ENCODE measurements around the gene SULF2.

The SULF2 gene

DNA sequence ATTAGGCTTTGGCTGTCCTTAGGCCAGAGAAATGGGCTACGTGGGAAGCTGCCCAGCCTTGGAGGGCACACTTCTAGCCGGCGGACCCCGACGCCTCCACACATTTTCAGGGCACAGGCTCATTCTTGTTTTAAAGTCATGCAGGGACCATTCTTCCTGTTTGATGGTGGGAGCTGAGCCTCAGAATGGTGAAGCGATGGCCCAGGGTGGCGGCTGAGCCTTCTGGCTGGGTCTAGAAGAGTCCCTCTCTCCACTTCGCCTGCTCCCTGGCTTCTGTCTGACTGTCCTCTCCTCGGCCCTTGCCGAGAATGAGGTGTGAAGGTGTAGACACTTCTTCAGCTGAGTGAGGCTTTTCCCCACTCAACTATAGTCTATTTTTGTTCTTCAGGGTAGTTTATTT is 114.4 kb downstream of the SULF2 start:
- no peak for TF ChIP-seq ZFX (IDR thresholded peaks at IDR 0.05)
- TF ChIP-seq, protein P1, sequence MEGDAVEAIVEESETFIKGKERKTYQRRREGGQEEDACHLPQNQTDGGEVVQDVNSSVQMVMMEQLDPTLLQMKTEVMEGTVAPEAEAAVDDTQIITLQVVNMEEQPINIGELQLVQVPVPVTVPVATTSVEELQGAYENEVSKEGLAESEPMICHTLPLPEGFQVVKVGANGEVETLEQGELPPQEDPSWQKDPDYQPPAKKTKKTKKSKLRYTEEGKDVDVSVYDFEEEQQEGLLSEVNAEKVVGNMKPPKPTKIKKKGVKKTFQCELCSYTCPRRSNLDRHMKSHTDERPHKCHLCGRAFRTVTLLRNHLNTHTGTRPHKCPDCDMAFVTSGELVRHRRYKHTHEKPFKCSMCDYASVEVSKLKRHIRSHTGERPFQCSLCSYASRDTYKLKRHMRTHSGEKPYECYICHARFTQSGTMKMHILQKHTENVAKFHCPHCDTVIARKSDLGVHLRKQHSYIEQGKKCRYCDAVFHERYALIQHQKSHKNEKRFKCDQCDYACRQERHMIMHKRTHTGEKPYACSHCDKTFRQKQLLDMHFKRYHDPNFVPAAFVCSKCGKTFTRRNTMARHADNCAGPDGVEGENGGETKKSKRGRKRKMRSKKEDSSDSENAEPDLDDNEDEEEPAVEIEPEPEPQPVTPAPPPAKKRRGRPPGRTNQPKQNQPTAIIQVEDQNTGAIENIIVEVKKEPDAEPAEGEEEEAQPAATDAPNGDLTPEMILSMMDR (conservative IDR thresholded peaks at IDR 0.05) = no peak
- H3K27ac ChIP-seq = no peak overlapping the region

DNA sequence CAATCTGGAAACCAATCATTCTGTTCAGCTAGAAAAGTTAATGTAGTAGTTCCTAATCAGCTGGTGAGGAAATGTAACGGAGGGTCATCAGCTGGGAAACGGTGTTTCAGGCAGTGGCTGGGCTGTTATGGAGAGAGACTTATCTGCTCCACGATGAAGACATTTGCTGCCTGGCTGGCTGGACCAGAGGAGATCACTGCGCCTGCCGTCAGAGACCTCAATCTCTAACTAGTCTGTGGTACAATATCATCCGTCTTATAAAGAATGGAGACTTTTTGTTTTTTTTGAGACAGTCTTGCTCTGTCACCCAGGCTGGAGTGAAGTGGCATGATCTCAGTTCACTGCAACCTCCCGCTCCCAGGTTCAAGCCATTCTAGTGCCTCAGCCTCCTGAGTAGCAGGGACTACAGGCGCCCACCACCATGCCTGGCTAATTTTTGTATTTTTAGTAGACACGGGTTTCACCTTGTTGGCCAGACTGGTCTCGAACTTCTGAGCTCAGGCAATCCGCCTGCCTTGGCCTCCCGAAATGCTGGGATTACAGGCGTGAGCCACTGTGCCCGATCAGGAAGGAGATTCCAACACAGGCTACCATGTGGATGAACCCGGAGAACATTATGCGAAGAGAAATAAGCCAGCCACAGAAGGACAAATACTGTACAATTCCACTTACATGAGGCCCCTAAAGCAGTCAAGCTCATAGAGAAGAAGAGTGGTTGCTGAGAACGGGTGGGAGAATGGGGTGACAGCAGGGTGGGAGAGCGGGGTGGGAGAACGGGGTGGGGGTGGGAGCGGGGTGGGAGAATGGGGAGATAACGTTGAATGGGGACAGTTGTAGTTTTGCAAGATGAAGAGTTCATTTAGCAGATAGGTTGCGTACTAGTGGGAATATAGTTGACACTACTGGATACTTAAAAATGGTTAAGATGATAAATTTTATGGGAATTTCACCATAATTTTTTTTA is 115.1 kb downstream of the SULF2 start:
- H3K27ac ChIP-seq = no peak overlapping the region
- TF ChIP-seq, protein P1 (conservative IDR thresholded peaks at IDR 0.05) = no peak
- no peak for TF ChIP-seq ZFX (IDR thresholded peaks at IDR 0.05)

DNA sequence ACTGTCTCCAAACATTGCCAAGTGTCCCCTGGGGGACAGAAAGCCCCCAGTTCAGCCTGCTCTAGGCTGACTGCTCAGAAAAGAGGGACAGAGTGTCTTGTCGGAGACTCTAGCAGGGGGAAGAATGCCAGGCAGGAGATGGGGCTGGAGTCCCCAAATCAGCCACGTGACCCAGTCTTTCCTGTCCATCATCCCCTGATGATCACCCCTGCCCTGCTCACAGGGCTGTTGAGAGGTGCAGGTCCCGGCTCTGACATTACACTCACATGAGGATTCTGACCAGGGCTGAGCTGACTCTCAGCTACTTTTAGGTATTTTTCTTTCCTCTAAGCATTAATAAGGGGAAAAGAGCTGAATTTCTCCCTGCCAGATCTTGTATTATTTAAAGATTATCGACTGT is 115.8 kb downstream of the SULF2 start:
- TF ChIP-seq, protein P1 (conservative IDR thresholded peaks at IDR 0.05) = no peak
- no peak for TF ChIP-seq ZFX (IDR thresholded peaks at IDR 0.05)
- no peak overlapping the region for H3K27ac ChIP-seq

DNA sequence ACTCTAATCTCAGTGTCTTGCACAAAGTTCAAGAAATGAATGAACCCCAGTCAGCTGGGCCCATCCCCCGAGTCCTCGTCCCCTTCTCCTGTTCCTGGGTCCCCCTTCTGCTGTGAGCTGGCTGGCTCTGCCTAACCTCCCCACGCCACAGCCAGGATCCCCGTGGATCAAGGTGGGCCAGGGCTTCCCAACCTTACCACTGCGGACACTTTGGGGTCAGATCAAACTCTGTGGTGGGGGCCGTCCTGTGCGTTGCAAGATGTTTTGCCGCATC is 116.2 kb downstream of the SULF2 start:
- TF ChIP-seq, protein P1 (conservative IDR thresholded peaks at IDR 0.05) = no peak
- H3K27ac ChIP-seq = no peak overlapping the region

GRCh38 chr20:47668313-47669151 is 116.7 kb downstream of the SULF2 start:
- TF ChIP-seq, protein P1 (conservative IDR thresholded peaks at IDR 0.05) = no peak
- no peak for TF ChIP-seq ZFX (IDR thresholded peaks at IDR 0.05)
- H3K27ac ChIP-seq = no peak overlapping the region

DNA sequence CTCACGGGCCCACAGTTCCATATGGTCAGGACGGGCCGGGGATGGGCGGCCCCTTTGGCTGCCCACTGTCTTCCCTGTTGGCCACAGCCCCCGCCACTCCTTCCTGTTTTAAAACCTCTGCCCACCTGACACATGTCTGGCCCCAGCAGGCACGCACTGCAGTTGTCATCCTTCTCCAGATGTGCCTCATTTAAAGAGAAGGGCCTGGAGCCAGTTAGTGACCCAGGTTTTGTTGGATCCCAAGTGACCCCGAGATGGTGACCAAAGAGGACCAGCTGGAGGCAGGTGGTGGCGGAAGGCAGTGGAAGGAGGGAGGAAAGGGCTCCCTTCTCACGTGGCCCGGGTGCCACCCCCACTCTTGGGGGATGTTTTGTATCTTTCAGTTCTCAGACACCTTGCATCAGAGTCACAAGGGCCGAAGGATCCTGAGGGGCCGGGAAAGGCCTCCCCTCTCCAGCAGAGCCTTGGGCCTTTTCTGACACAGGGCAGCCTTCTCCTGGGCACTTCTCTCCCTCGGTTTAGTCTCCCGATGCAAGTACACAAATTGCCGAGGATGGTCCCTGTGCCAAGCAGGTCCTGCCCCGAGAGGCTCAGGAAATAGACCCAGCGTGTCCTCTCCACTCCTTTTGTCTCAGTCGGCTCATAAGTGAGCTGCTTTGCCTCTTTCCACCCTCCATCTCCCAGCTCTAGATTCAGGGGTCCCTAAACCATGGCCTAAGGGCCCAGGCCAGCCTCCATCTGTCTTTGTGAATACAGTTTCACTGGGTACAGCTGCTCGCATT is 117.6 kb downstream of the SULF2 start:
- no peak overlapping the region for H3K27ac ChIP-seq
- TF ChIP-seq ZFX (IDR thresholded peaks at IDR 0.05) = no peak
- TF ChIP-seq, protein P1 (conservative IDR thresholded peaks at IDR 0.05) = no peak
